ENCODE measurements around the gene LRP3.
"Not testable (repeated sequence)": the region's sequence is repeated elsewhere in the genome, so short reads cannot be mapped to it uniquely, and the experiment has no call there.

LRP3 gene

DNA sequence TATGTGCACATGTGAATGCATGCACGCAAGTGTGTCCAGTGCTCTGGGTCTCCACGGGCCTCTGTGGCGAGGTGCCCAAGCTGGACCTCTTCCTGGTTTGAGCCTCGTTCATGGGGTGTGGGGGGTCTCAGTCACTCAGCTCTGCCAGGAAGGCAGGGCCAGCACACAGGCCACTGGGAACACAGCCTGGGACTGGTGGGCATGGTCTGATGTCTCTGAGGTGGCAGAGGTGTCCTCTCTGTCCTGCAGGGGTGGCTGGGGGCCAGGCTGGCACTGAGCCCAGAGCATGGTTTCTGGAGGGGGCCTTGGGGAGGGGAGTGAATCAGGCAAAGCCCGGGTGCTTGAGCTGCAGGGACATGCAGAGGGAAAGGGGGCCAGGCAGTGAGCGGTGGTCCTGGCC lies 9.4 kb downstream of the LRP3 start:
- no peak for DNase-seq

DNA sequence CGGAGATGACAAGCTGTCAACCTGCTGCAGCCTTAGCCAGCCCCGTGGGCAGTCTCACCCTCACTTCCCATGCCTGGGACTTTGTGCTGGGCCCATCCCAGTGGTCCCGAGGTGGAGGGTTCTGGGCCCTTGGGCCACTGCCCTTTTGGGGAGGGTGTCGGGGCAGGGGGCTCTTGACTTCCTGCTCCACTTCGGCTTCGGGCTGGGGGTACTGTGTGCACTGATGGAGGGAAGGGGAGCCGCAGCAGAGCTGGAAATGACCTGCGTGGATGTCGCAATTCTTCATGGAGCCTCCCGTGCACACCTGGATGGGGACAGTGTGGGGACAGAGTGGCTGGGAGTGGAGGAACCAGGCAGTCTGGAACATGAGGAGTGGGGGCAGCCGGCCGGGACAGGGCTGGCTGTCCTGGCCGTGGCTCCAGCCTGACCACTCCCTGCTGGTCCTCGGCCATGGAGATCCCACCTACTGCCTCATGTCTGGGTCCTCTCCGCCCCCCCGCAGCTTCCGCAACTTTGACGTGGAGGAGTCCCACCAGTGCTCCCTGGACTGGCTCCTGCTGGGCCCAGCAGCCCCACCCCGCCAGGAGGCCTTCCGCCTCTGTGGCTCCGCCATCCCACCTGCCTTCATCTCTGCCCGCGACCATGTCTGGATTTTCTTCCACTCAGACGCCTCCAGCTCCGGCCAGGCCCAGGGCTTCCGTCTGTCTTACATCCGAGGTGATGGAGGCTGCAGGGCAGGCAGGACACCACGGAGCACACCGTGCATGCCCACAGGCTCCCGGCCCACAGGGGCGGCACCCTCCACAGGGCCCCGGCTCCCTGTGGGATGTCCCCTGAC lies 10.2 kb downstream of the LRP3 start:
- no peak for DNase-seq

DNA sequence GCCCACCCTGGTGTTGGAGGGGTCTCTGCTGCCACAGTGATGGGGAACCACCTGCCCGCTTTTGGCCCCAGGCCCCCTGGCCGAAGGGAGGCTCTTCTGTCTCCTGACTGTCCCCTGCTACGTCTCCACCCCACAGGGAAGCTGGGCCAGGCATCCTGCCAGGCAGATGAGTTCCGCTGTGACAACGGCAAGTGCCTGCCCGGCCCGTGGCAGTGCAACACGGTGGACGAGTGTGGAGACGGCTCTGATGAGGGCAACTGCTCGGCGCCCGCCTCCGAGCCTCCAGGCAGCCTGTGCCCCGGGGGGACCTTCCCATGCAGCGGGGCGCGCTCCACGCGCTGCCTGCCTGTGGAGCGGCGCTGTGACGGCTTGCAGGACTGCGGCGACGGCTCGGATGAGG lies 11.0 kb downstream of the LRP3 start:
- no peak for DNase-seq

DNA sequence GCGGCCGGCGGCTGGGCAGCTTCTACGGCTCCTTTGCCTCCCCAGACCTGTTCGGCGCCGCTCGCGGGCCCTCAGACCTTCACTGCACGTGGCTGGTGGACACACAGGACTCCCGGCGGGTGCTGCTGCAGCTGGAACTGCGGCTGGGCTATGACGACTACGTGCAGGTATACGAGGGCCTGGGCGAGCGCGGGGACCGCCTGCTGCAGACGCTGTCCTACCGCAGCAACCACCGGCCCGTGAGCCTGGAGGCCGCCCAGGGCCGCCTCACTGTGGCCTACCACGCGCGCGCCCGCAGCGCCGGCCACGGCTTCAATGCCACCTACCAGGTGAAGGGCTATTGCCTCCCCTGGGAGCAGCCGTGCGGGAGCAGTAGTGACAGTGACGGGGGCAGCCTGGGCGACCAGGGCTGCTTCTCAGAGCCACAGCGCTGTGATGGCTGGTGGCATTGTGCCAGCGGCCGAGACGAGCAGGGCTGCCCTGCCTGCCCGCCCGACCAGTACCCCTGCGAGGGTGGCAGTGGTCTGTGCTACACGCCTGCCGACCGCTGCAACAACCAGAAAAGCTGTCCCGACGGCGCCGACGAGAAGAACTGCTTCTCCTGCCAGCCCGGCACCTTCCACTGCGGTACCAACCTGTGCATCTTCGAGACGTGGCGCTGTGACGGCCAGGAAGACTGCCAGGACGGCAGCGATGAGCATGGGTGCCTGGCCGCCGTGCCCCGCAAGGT lies 11.6 kb downstream of the LRP3 start:
- no peak for DNase-seq

DNA sequence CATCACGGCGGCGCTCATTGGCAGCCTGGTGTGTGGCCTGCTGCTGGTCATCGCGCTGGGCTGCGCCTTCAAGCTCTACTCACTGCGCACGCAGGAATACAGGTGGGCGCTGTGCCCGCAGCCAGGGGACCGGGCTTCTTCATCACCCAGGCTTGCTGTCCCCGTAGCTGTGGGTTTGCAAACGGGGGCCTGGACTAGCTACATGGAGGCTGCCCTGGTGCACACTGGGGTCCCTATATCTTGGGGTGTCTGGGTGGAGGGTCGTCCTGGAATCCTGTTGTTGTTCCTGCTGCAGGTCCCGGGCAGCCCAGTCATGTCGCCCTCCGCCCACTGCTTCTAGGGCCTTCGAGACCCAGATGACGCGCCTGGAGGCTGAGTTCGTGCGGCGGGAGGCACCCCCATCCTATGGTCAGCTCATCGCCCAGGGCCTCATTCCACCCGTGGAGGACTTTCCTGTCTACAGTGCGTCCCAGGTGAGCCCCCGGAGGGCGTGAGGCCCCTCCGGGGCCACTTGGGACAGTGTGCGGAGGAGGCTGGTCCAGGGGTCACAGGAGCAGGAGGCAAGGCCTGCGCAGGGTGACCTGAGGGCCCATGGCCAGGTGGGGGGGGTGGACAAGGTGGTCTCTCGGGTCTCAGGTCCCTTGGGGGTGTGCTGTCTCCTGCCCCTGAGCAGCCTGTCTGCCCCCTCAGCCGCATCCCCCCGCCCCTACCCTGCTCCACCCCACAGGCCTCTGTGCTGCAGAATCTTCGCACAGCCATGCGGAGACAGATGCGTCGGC lies 12.3 kb downstream of the LRP3 start:
- DNase-seq: no peak

DNA sequence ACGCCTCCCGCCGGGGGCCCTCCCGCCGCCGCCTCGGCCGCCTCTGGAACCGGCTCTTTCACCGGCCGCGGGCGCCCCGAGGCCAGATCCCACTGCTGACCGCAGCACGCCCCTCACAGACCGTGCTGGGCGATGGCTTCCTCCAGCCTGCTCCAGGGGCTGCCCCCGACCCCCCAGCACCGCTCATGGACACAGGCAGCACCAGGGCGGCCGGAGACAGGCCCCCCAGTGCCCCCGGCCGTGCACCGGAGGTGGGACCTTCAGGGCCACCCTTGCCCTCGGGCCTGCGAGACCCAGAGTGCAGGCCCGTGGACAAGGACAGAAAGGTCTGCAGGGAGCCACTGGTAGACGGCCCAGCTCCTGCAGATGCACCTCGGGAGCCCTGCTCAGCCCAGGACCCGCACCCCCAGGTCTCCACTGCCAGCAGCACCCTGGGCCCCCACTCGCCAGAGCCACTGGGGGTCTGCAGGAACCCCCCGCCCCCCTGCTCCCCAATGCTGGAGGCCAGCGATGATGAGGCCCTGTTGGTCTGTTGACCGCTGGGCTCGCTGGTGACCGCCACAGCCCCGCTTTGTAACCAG lies 13.0 kb downstream of the LRP3 start:
- no peak for DNase-seq

DNA sequence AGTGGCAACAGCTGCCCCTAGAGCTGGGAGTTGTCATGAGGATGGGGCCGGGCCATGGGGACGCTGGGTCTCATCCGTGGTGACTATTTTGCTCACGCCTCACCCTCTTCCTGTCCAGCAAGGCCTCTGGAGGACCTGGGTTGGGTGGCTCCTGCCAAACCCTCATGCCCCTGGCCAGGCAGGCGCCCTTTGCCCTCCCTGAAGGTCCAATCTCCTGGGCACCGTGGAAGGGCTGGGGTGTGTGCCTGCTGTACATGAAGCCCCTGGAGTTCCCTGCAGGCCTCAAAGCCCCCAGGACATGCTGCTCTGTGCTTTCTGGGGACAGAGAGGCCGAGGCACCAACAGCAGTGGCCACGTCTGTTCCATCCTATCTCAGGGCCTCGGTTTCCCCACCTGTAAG lies 13.8 kb downstream of the LRP3 start:
- no peak for DNase-seq

DNA sequence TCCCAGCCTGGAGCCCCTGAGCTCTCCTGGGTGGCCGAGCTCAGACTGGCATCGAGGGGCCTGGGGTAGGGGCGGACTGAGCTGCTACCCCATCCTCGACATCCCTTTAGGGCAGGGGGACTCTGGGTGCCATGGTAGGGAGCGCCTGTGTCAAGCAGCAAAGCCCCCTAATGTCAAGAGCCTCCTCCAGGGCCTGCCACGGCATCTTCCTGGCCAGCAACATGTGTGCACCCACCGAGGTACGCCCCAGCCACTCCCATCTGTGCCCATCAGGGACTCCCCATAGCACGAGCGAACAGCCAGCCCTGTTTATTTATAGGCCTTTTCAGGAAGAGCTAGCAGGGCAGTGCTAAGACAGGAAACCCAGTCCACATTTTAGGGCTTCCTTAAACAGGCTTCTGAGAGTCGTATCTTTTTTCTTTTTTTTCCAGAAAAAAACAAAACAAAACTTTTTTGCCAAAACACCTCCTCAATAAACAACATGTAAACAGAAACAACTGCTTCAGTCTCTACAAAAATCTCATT lies 14.3 kb downstream of the LRP3 start:
- no peak for DNase-seq

DNA sequence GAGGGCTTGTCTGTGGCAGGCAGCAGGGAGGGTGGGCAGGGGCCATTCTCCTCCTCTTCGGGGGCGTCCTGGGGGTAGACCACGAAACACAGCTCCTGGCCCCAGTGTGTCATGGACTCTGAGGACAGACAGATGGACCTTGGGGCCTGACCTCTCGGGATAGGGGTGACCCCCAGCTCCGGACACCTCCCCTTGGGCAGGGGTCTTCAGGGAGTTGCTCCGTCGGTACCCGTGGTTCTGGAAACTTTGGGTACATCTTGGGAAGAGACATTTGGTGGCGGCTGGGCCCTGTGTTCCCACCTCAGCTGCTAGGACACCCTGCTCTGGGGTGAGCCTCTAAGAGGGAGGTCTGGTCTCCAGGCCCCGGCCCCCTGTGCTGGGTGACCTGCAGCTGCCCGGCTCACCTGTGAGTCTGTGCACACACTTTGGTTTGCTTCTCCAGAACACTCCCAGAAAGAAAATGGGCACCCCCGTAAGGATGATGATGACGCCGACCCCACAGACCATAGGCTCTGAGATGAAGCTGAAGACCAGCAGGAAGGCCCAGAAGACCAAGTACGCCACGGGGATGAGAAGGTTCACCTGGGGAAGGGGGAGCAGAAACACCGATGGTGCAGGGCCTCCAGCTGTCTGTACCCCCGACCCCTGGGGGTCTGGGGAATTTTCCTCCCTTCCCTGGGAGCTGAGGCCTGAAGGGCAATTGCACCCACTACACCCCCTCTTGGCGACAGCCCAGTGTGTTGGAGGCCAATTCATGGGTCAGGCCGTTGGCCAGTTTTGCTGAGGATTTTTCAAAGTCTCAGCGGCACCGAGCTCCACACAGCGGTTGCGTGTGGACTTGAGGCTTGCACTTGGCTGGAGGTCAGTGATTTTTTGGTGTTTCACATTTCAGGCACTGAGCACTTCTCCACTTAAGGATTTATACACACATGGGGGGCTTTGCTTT lies 15.0 kb downstream of the LRP3 start:
- no peak for DNase-seq

DNA sequence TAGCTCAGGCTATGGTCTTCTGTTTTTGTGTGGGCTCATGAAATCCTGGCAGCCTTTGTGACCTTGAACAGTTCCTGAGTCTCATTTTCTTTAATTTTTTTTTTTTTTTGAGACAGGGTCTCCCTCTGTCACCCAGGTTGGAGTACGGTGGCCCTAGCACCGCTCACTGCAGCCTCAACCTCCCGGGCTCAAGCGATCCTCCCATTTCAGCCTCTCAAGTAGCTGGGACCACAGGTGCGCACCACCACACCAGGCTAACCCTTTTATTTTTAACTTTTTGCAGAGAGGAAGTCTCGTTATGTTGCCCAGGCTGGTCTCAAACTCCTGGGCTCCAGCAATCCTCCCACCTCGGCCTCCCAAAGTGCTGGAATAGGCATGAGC lies 15.7 kb downstream of the LRP3 start:
- not testable (repeated sequence) for DNase-seq

DNA sequence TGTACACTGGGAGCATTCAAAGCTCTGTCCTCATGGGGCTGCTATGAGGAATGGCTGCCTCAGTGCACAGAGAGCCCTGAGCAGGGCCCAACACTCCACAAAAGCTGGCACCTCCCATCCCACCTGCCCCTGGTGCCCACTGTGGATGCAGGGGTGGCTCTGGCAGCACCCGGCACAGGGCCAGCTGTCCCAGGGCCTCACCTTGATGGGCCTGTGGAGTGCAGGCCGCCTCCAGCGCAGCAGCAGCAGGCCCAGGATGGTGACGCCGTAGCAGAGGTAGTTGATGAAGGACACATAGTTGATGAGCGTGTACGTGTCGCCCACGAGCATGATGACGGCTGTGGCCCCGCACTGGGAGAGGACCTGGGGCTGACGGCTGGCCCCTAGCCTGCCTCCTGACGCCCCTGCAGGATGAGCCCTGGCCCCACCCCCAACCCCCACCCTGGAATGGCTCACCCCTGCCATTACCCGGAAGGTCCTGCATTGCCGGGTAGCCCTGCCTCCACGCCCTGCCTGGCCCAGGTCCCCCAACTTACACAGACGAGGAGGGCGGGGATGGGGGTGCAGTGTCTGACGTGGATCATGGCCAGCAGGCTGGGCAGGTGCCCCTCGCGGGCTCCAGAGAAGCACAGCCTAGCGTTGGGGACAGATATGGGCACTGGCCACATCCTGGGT lies 16.3 kb downstream of the LRP3 start:
- DNase-seq: no peak

DNA sequence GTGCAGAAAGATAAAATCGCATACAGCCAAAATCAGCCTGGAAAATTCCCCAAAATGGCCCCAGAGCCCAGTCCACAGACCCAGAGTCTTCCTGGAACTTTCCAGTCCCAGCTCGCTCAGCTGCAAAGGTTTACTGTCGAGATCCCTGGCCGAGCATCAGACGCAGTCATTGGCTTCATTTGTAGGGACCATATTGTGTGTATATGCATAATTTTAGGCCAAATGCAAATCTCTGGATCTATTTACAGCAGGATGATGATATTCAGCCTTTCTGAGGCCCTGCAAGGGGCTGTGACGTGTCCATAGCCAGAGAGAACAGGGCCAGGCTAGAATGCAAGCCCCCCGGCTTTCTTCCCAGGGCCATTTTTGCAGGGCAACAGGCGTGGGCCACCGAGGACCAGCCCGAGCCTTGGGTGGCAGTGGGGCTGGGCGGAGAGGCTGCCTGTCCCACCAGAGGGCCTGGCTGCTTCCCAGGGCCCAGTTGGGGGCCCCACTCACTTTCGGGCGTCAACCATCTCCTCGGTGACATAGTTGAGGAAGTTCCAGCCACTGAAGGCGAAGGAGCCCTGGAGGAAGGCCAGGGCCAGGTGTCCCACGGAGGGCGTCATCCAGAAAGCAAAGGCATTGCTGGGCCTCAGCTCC lies 17.8 kb downstream of the LRP3 start:
- DNase-seq: no peak

DNA sequence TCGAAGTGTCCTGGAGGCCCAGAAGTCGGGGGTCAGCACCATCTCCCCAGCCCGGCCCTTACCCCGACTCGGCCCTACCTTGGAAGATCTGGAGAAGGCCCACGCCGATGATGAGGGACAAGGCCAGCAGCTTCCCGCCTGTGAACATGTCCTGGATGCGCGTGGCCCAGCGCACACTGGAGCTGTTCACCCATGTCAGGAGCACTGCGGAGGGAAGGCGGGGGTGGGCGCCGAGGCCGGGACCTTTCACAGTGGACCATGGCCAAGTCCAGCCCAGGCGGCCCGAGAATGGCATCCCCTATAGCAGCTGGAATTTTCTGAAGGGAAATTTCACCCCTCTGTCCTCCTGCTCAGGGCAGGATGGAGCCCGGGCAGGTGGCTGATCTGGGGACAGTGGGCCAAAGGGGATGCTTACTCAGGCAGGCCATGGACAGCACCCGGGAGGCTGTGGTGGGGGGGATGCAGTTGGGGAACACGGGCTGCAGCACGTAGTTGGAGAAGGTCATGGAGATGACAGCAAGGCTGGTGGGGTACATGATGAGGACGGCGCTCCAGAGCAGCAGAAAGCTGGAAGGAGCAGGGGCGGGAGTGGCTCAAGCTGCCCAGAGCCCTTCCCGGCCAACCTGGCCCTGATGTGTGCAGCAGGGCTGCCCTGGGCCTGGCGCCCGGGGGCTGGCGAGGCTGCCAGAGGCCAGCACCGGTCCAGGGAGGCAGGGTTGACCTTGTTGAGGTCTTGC lies 18.5 kb downstream of the LRP3 start:
- no peak for DNase-seq

DNA sequence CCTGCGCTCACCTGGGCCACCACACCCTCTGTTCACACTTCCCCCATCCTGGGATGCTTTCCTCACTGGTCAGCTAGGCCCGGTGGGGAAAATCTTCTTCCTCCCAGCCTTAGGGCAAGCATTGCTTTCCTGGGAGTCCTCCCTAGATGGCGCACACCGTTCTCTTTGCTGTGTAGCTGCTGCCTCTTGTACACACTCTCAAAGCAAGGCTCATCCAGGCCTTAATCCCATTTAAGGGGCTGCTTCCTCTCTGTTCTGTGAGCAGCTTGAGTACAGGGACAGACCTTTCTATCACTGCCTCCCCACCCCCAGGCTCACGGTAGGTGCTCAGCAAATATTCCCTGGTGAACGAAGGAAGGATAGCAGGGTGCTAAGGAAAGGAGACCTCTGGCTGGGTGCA lies 20.5 kb downstream of the LRP3 start:
- DNase-seq: no peak

DNA sequence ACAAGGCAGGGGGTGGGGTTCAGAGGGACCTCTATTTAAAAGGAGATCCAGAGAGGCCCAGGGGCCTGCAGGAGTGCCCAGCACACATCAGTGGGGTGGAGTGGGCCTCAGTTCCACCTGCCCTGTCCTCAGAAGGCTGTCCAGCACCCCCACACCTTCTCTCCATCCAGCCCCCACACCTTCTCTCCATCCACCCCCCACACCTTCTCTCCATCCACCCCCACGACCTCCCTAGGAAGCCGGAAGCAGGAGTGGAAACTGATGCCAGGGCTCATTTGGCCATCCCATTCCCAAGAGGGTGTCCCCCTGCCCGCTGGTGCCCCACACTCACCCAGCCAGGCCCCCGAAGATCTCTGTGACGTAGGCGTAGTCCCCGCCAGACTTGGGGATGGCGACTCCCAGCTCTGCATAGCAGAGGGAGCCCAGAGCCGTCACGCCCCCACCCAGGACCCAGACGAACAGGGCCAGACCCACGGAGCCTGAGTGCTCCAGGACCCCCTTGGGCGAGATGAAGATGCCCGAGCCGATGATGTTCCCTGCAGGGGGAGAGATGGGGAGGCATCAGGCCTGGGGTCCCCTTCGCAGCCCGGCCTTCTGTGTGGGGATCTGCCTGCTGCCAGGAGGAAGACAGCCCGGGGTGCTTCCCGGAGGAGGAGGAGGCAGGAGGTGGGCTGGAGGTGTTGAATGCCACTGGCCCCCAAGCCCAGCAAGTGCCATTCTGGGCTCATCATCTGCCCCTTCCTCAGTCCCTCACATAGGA lies 21.5 kb downstream of the LRP3 start:
- no peak for DNase-seq

DNA sequence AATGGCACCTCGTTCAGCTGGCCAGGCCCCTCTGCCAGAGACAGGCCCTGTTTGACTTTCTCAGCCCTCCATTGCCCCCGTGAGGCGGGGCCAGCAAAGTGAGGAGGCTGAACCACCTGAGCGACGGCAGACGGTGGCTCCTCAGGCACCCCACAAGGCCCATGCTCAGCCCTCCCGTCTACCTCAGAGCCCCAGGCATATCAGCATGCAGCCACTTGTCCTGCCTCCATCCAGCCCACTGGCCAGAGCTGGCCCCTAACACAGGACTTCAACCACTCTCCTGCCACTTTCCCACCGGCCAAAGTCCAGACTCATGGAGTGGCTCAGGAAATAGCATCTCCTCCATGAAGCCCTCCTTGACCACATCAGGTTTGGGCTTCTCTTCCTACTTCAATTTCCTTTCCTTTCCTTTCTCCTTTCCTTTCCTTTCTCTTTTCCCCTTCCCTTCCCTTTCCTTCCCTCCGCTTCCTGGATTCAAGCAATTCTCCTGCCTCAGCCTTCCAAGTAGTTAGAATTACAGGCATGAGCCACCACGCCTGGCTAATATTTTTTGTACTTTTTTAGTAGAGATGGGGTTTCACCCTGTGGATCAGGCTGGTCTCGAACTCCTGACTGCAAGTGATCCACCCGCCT lies 22.2 kb downstream of the LRP3 start:
- no peak for DNase-seq

DNA sequence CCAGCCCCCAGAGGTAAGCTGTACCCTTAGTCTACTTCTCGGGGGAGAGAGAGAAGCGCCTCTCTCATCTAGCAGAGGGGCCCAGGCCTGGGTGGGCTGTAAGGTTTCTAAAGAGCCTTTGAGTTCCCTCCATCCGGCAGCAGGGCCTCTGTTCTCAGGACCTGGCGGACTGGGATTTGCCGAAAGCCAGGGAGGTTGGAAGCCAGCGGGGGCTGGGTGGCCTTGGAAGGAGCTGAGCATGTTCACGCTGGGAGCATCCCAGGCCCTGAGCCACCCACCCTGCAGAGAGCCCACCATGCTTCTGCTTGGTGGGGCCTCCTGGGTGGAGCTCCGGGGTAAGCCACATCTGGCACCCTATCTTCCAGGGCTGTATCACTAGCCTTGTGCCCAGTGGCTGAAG lies 23.8 kb downstream of the LRP3 start:
- no peak for DNase-seq

DNA sequence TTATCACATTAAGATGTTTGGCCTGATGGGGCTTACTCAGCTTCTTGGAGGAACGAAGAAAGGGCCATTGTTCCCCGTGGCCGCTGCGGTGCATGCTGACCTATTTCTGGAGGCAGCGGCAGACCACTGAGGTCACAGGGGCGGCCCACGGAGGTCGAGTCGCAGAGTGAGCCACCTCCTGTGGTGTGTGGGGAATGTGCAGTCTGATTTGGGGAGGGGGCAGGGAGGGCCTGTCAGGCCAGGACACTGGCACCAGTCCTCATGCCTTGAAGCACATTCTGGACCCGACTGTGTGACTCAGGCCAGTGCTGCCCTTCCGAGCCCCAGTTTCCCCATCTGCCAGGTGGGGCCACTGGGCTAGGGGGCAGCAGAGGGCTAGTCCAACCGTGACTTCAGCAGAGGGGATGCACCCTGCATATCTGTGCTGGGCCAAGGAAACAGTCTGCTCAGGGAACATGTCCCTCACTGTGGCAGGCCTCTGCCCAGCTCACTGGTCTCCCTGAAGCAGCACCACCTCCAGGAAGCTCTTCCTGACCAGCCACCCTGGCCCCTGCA lies 25.2 kb downstream of the LRP3 start:
- no peak for DNase-seq

Measured in stimulated activated CD4-positive, alpha-beta T cell treated with anti-CD3 and anti-CD28 coated beads, Interleukin-4, amount 100 ng/mL, for 4 hours (primary cell).